ENCODE measurements around the gene GRIK1.

DNA sequence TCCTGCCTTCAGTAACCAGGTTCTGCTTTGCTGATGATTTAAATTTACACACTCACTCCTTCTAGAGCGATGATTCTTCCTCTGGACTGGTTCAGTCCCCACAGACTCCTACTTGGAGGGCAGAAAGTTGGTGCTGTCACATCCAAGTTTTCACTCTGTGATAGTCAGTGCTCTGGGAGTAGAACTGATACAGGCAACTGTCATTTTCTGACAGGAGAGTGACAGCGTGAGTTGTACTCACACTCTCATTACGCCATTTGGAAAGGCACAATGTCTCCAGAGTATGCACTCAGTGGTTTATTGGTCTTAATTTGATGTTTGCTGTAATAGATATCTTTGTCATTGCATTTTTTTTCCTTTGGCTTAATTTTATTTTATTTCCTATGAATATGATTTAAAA, 96.0 kb downstream of the GRIK1 start:
- TF ChIP-seq, protein P1, sequence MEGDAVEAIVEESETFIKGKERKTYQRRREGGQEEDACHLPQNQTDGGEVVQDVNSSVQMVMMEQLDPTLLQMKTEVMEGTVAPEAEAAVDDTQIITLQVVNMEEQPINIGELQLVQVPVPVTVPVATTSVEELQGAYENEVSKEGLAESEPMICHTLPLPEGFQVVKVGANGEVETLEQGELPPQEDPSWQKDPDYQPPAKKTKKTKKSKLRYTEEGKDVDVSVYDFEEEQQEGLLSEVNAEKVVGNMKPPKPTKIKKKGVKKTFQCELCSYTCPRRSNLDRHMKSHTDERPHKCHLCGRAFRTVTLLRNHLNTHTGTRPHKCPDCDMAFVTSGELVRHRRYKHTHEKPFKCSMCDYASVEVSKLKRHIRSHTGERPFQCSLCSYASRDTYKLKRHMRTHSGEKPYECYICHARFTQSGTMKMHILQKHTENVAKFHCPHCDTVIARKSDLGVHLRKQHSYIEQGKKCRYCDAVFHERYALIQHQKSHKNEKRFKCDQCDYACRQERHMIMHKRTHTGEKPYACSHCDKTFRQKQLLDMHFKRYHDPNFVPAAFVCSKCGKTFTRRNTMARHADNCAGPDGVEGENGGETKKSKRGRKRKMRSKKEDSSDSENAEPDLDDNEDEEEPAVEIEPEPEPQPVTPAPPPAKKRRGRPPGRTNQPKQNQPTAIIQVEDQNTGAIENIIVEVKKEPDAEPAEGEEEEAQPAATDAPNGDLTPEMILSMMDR (IDR thresholded peaks at IDR 0.05): no peak
- no peak for TF ChIP-seq POLR2A (IDR thresholded peaks at IDR 0.05)

Measured in prostate gland (tissue), 2 donors.